GM19438 (cell line): Measurements from ENCODE around the gene ZNF599.

ENCODE experiments used
- ATAC-seq: cut with Tn5 transposase; IDR thresholded peaks from one replicate; pipeline ENCODE4 v1.9.1; 2021; ENCODE audit warnings: low read depth; ENCODE audit not compliant: unreplicated experiment

ZNF599 gene

DNA sequence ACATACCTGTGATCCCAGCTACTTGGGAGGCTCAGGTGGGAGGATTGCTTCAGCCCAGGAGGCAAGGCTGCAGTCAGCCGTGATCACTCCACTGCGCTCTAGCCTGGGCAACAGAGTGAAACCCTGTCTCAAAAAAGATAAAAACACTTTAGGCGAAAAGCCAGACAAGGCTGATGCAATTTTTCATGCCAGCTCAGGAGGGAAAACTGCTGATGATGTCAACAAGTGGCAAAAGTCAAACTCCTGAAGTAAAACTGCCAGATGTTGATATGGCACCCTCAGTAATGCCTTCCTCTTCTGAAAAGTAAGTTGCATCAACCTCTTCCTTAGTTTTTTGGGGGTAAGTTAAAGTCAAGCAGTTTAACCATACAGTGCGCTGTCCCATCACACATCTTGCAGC lies 15.6 kb downstream of the ZNF599 start:
- no peak for ATAC-seq

DNA sequence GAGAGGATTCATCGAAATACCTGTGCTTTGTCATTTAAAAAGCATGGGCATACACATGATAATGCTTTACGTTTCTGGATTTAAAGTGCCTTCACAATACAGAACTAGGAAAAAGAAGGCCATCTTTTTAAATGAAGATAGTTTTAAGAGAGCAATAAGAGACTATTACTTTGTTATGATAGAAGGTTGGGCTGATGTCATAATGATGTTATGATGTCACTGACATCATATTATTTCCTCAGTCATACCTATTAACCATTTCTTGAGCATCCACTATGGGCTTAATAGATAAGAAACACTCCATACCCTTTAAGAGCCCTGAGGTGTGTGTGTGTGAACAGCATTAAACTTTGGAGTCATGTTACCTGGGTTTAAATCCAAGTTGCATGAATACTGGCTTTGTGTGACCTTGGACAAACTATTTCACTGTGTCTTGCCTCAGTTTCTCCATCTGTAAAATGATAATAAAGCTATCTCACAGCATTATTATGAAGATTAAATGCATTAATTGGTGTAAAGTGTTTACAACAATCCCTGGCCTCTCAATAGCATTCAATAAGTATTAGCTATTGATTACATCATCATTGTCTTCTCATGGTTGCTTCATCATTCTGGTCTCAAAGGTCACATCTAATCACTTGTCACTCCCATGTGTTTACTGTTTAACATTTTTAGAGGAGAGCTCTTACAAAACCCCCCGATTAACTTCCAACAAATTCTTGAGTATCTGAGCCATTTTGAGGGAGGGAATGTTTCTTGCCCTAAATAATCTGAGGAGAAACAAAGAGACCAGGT lies 27.9 kb downstream of the ZNF599 start:
- no peak for ATAC-seq

DNA sequence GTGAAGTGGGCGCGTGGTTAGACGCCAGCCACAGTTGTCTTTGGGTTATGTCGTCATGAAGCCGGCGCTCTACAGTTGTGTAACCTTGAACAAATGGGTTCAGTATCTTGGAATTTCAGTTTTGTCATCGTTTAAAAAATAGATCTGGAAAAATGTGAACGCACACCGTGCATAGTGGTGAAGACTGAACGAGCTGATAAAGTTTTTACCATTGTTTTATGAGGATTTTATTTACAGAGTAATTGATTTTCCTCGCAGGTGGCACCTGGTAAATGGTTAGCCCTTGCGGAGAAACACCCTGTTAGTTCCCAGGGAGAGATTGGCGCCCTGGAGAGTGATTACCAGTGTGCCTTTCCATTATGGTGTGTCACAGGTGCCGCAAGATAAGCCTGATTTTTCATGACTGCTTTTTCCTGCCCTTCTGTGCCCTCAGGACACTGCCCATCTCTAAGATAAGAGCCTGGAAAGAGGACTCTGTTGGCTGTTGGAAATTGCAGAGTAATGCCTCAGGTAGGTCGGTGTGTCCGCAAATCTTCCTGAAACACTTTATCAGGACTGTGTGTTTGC lies 38.4 kb downstream of the ZNF599 start:
- ATAC-seq = no peak

DNA sequence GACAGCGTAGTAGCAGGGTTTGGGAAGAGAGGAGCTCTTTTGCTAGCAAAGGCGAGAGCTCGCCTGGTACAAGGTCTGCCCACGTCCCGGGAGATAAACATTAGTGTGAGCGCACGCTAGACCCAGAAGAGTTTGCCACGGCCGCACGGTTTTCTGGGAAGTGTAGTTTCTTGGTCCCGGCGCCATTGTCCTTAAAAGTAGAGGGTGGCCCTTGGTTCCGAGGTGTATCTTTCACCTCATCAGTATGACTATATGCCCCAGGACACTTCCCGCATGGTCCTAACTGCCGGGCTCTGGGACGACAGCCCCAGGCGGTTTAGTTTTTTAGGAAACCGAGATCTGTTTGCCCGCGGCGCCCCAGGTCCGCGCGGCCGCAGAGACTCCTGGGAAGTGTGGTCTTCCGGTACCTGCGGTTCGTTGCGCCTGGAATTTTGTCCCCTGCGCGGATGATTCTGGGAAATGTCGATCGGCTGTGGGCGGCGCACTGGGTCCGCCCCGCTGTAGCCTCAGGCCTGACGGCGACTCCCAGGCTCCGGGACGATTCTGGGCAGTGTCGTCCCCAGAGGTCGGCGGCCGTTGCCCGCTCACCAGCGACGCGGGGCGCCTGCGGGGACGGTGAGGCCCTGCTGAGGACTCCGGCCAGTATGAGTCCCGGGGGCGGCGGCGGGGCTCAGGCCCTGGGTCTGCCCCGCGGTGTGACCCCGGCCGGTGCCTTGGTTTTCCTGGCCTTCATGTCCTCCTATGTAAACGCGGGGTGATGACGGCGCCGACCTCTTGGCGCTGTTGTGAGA lies 39.1 kb downstream of the ZNF599 start, which contains the start of gene ZNF181:
ZNF181 (plus strand) TSS at position 498 of the 791 bp plus-strand sequence. CDS start 795 bp downstream, outside the sequence.
- ATAC-seq = peak; percentile 82

DNA sequence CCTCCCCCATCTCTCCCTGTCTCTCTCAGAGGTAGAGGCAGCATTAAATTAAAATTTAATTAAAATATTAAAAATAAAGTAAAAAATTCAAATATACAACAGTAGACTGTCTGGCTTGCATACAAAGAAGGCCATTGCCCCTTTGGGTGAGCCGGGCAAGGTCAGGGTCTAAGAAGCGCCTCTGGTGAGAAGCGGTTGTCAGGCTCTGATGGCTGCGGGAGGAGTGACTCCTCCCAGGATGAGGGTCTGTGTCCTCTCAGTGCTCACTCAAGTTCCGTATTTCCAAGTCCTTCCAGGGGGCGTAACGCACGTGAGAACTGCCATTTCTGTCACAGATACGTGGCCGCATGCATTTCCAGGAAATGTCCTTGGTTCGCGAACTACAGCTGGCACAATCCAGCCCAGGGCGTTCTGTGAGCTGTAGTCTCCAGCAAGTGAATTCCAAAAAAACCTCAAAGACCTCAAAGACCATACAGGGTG lies 39.7 kb downstream of the ZNF599 start:
- ATAC-seq = peak; percentile 4

DNA sequence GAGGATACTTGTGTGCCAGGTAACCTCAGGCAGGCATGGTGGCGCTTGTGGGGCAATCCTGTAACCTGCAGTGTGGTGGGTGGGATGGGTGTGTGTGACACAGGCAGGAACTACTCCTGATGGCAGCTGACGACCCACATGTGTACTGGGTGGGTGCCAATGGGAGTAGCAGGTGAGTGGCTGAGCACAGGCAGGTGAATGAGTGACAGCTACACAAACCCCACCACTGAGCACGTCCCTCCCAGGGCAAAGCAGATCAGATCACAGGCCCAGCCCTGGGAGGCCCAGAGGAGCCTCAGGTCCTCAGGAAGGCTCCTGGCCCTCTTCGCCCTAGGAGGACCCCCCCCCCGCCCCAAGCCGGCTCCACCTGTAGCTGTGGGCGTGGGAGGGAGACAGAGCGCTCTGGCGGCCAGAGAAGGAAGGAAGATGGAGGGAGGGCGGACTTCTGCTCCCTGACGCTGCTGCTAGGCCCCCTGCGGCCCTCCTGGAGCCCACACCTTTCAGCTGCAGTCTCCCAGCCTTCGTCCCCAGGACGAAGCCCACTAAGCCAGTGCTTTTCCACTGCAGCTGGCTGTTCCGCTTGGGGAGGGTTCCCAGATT lies 40.3 kb downstream of the ZNF599 start:
- ATAC-seq = no peak

DNA sequence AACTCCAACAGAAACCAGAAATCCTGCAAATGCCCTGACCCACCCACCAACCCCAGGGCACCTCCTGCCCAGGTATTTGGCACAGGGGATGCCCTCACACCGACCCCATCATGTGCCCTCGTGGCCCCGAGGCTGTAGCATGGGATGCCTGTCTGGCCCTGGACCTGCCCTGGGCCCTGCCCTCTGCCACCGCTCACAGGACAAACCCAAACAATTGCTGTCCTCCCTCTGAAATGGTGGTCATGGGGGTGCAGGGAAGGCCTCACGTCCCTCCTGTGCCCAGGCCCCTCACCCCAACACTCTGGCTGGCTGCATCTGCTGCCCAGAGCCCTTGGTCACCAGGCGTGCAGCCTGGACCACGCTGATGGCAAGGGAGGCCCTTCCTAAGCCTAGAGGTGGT lies 41.1 kb downstream of the ZNF599 start:
- no peak for ATAC-seq

DNA sequence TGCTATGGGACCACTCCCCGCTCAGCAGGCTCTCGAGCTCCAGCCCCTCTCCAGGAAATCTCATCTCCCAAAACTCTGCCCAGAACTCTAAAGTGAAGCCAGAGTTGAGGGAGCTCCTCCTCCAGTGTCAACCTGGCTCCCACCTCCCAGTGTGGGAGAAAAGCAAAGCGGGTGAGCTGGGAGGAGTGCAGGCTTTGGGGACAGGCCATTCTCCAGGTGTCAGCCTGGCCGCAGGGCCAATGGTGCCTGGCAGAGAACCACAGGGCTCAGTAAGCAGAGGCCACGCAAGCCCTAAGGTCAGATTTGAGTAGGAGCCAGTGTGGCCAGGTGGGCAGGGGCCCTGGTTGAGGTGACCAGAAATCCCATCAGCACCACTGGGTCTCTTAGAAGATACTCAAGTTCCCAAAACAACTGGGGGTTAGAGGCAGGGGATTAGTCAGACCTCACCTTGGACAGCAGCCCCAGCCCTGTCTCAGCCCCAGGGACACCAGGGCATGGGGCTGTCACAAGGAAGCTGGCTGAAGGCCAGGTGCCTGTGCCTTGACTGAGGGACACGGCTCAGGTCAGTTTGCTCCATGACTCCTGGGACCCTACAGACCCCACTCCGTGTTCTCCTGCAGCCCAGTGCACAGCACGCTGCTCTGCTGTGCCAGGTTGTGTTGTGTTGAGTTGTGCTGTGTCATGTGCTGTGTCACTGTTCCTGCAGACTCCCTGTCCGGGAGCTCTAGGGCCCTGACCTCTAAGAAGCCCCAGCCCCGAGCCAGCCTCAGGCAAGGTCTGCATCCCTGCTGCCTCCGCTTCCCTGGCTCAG lies 41.8 kb downstream of the ZNF599 start:
- no peak for ATAC-seq

DNA sequence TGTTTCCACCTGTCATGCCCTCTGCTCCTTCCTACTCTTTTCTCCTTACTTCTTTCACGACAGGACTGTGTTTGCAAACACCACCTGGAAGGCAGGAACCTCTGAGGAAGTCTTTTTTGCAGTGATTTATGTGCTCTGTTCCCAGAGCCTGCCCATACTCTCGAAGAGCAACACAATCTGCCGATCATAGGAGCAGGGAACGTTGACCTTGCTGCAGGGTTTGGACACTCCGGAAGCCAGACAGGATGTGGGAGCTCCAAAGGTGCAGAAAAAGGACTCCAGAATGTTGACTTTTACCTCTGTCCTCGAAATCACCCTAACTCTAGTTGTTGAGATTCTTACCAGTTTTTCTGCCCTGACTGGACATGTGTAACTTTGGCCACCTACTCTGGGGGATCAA lies 47.6 kb downstream of the ZNF599 start:
- ATAC-seq = no peak

DNA sequence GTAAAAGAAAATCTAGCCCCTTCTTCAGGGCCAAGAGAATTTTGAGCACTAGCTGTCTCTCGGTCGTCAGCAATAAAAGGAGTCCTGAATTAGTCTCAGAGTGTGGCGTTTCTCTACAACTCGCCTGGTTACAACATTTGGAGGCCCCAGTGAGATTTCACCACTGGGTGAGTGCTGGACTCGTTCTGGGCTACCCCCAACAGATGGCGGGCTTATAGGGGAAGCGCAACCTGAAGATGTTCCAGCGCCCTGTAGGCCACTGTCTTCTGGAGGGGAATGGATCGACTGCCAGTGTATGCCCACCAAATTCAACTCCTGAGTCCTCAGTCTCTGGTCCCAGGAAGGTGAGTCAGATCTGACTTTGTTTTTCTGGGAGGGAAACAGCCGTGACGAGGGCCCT lies 50.7 kb downstream of the ZNF599 start:
- ATAC-seq = no peak

DNA sequence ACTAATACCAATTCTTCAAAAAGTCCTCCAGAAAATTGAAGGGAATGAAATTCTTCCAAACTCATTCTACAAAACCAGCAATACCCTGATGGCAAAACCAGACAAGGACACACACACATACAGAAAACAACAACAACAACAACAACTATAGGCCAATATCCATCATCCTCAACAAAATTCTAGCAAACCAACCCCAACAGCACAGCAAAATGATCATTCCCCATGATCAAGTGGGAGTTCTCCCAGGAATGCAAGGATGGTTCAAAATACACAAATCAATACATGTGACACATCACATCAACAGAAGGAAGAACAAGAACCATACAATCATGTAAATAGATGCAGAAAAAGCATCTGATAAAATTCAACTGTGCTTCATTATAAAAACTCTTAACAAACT lies 57.7 kb downstream of the ZNF599 start:
- ATAC-seq = no peak

DNA sequence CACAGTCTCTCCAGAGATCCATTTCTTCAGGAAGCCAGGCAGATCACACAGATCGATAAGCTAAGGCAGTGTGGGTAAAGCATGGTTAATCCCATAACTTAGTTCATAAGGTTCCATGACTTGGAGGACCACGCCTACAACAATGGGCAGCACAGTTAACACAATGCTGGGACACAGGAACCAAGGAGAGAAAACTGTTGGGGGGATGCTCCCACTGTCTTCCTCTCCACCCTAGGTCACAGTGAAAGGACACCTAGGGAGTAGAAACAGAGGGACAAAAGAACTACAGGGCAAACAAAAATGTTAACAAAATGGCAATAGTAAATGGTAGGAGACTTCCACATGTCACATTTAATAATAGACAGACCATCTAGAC lies 59.8 kb downstream of the ZNF599 start:
- ATAC-seq = no peak

DNA sequence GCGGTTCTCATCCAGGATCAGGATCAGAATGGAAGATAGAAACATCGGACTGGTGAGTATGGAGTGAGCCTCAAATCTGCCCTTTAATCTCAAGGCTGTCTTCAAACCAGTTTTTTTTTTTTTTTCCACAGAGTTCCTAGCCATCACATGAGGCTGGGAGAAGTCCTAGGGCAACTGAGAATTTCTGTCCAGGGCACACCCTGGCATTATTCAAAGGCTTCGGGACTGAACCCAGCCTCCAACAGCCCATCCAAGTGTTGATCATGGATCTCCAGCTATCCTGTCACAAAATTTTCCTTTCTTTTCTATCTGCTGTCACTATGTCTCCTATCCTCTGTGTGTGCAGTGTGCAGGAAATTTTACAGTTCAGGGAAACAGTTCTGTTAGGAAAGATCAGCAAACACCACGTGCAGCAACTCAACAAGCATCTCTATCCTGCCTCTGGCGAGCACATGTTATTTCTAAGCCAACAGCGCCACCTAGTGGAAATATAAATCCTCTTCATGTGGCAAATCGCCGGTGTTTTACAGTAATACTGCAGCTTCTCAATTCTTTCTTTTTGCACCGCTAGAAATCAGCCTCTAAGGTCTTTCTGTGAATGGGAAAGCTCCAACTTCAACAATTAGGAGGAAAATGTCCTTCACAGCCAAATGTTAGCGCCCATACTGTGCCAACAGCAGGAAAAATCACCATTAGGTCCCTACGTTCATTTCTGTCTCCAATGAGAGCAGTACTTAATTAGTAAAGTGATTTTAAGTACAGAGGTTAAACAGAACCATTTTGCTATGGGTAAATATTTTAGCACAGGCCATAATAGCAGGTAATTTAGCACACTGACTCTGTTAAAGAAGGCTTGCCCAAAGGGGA lies 60.4 kb downstream of the ZNF599 start:
- no peak for ATAC-seq

DNA sequence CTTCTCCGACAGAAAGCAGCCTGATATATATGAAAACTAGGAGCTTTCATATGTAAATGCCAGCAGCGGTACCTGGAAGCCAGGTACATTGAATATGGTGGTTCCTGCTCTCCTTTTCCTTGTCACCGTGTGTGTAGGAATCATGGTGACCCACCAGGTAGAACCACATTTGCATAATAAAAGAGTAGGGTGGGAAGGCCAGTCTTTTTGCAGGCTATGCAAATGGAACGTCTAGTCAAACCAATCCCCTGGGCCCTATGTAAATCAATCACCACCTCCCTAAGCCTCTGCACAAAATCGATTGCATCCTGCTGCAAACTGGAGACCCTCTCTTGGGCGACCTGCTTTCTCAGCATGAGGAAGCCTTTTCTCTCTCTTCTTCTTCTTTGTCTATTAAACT lies 61.1 kb downstream of the ZNF599 start:
- ATAC-seq = no peak
